PC-9 (cell line): Measurements from ENCODE around the gene GNAQ. TPM values are rescaled to one million over a fixed set of nuclear protein-coding genes. Genes with fewer than 3 reads are reported as not detected.

Experiments used
- BruUV-seq: library from RNA; stranded (reverse); fragments of 400-500 nt; replicated peaks from 2 replicates; lab custom pipeline; 2021; lab: Mats Ljungman, UMichigan
- CTCF ChIA-PET: fragments of 300-600 bp; sonication (Branson Sonifier 250); formaldehyde crosslinking; loops from one replicate; lab custom pipeline; 2022; ENCODE audit warnings: antibody characterized with exemption; lab: Charles Lee
- POLR2A ChIA-PET: fragments of 300-600 bp; sonication (Branson Sonifier 250); formaldehyde crosslinking; loops from one replicate; lab custom pipeline; 2022; ENCODE audit warnings: antibody characterized with exemption; ENCODE audit not compliant: unreplicated experiment; lab: Charles Lee
- DNase-seq, 2 experiments: peaks; one replicate each; pipeline versions ENCODE4 v3.0.0 to v3.0.0-alpha.2; 2015 to 2022; ENCODE audit warnings: mixed read lengths in 1 of 2
- H2AFZ ChIP-seq: fragments of 200-600 bp; sonication (generic); 2 replicates; pipeline ENCODE4 v1.8.1; 2017; ENCODE audit warnings: antibody characterized with exemption
- H3F3A ChIP-seq: fragments of 200-600 bp; sonication (generic); 2 replicates; pipeline ENCODE4 v1.8.1; 2017; ENCODE audit warnings: antibody characterized with exemption, mild to moderate bottlenecking, low read depth; ENCODE audit not compliant: insufficient read depth
- H3K27ac ChIP-seq: fragments of 200-600 bp; sonication (generic); 2 replicates; pipeline ENCODE4 v1.6.1; 2016; ENCODE audit warnings: mixed run types
- H3K27me3 ChIP-seq: fragments of 200-600 bp; sonication (generic); 2 replicates; pipeline ENCODE4 v1.6.1; 2016; ENCODE audit warnings: low read depth, mixed run types; ENCODE audit not compliant: insufficient read depth
- H3K36me3 ChIP-seq: fragments of 200-600 bp; sonication (generic); 2 replicates; pipeline ENCODE4 v1.6.1; 2016; ENCODE audit warnings: low read depth, mixed run types
- H3K4me1 ChIP-seq: fragments of 200-600 bp; sonication (generic); replicated peaks from 2 replicates; pipeline ENCODE4 v1.6.1; 2016; ENCODE audit warnings: mixed run types; ENCODE audit not compliant: insufficient read depth
- H3K4me2 ChIP-seq: fragments of 200-600 bp; sonication (generic); 2 replicates; pipeline ENCODE4 v1.6.1; 2017; ENCODE audit warnings: mixed run types
- H3K4me3 ChIP-seq: fragments of 200-600 bp; sonication (generic); 2 replicates; pipeline ENCODE4 v1.6.1; 2016; ENCODE audit warnings: mixed run types
- H3K79me2 ChIP-seq: fragments of 200-600 bp; sonication (generic); 2 replicates; pipeline ENCODE4 v1.6.1; 2017; ENCODE audit warnings: low read depth, mixed run types
- H3K9me2 ChIP-seq: fragments of 200-600 bp; sonication (generic); 2 replicates; pipeline ENCODE4 v1.8.1; 2017; ENCODE audit warnings: mild to moderate bottlenecking; ENCODE audit not compliant: insufficient read depth
- H3K9me3 ChIP-seq: fragments of 200-600 bp; sonication (generic); 2 replicates; pipeline ENCODE4 v1.8.1; 2016; ENCODE audit warnings: low read depth; ENCODE audit not compliant: insufficient read depth
- H4K20me1 ChIP-seq: fragments of 200-600 bp; sonication (generic); 2 replicates; pipeline ENCODE4 v1.8.1; 2017; ENCODE audit not compliant: insufficient read depth
- CTCF ChIP-seq: fragments of 200-600 bp; sonication (generic); conservative IDR thresholded peaks from 2 replicates; pipeline ENCODE4 v1.6.1; 2017; ENCODE audit warnings: mixed run types, antibody characterized with exemption, mild to moderate bottlenecking, moderate library complexity
- EZH2 ChIP-seq: fragments of 200-600 bp; sonication (generic); IDR thresholded peaks from 2 replicates; pipeline ENCODE4 v1.8.0; 2017; ENCODE audit warnings: antibody characterized with exemption, low read depth
- intact Hi-C: fragments of 100-400 bp; cut with micrococcal nuclease; formaldehyde crosslinking; loops from one replicate; pipeline ENCODE4 v1.10.0; 2022; ENCODE audit not compliant: unreplicated experiment
- total RNA-seq: library from RNA; stranded (reverse); gene quantifications from 2 replicates; pipeline ENCODE4 v1.2.3, GENCODE V29; 2021

Gene GNAQ
- total RNA-seq, 1 experiment from 2014 or later: 51.6 TPM

DNA sequence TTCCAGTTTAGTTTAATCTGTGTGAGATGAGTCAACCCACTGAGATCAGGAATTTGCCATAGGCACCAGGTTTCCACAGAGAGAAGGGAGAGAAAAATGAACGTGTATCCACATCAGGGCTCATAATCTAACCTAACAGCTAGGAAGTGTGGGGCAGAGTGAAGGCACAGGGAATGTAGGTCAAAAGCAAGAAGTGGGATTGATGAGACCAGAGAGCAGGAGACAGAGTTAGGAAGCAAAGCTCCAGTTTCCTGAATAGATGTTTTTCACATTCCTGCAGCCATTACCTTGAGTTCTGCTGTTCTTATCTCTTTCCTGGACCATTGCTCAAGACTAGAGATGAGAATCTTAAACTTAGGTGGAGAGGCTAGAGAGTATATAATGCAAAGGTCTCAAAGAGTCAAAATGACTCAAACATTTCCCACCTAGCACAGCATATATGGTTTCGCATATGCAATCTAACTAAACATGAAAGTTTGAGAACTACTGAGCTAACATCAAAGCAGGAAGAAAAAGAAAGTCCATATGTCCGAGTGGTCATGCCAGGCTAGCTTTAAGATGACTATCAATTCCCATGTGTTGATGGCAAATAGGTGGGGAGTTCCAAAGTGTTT is 41.1 kb upstream of the GNAQ start:
- H3K4me1 ChIP-seq: no peaks in the 10 kb centered on the region
- no peak overlapping the region for H3K27ac ChIP-seq
- ChIA-PET POLR2A (no interaction called here), CTCF (no interaction called here)
- H3F3A ChIP-seq: no peaks in the 10 kb centered on the region
- no peaks in the 10 kb centered on the region for H3K79me2 ChIP-seq
- TF ChIP-seq EZH2: no peak
- no peak for TF ChIP-seq CTCF
- intact Hi-C loops: no loop called here
- H3K36me3 ChIP-seq: no peaks in the 10 kb centered on the region
- H3K4me2 ChIP-seq: no peak overlapping the region
- H3K9me3 ChIP-seq: no peaks in the 10 kb centered on the region
- no TSS peak for BruUV-seq
- no peaks in the 10 kb centered on the region for H4K20me1 ChIP-seq
- no peak overlapping the region for H3K4me3 ChIP-seq
- no peak overlapping the region for H2AFZ ChIP-seq
- H3K9me2 ChIP-seq: no peaks in the 10 kb centered on the region; the same call in 1 of the 2 replicates
- H3K27me3 ChIP-seq: no peaks in the 10 kb centered on the region
- peak in 1 of 2 experiments; percentile 55 for DNase-seq

DNA sequence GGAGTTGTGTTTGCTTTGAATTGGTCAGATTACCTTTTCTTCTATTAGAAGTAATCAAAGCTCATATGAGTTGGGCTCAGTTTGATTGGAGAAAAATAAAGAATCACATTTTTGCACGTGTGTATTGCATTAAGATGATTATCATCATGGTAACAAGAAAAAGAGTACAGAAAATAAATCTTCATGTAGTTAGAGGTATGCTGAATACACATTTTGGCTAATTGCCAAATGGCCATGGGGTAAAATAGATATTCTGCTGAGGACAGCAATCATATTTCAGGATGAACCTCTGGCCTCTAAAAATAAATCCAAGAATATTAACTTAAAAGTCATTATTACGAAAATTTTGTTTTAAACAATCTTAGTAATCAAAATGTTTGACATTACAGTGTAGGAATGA is 38.9 kb upstream of the GNAQ start:
- CTCF ChIA-PET: no interaction called here
- H3K4me2 ChIP-seq: no peak overlapping the region
- no peaks in the 10 kb centered on the region for H3F3A ChIP-seq
- no peak overlapping the region for H3K4me3 ChIP-seq
- no peaks in the 10 kb centered on the region for H3K9me3 ChIP-seq
- H3K4me1 ChIP-seq: no peaks in the 10 kb centered on the region
- H4K20me1 ChIP-seq: no peaks in the 10 kb centered on the region
- TF ChIP-seq CTCF: no peak
- TF ChIP-seq EZH2: no peak
- no TSS peak for BruUV-seq
- intact Hi-C loops: no loop called here
- no peaks in the 10 kb centered on the region; the same call in 1 of the 2 replicates for H3K9me2 ChIP-seq
- no peak for DNase-seq
- POLR2A ChIA-PET: no interaction called here
- no peak overlapping the region for H3K27ac ChIP-seq
- H3K79me2 ChIP-seq: no peaks in the 10 kb centered on the region
- no peaks in the 10 kb centered on the region for H3K27me3 ChIP-seq
- H2AFZ ChIP-seq: no peak overlapping the region
- H3K36me3 ChIP-seq: no peaks in the 10 kb centered on the region

GRCh38 chr9:78064075-78064474 is 32.5 kb upstream of the GNAQ start:
- ChIA-PET POLR2A (no interaction called here), CTCF (no interaction called here)
- no TSS peak for BruUV-seq
- no peaks in the 10 kb centered on the region for H3K27me3 ChIP-seq
- no peak for DNase-seq
- H2AFZ ChIP-seq: no peak overlapping the region
- no peaks in the 10 kb centered on the region for H3F3A ChIP-seq
- H3K4me2 ChIP-seq: no peak overlapping the region
- TF ChIP-seq CTCF (no peak), EZH2 (no peak)
- intact Hi-C loops: no loop called here
- no peak overlapping the region for H3K4me3 ChIP-seq
- H3K36me3 ChIP-seq: no peaks in the 10 kb centered on the region
- H3K27ac ChIP-seq: no peak overlapping the region
- no peaks in the 10 kb centered on the region for H3K9me2 ChIP-seq
- no peaks in the 10 kb centered on the region for H3K4me1 ChIP-seq
- H3K79me2 ChIP-seq: no peaks in the 10 kb centered on the region
- no peaks in the 10 kb centered on the region for H4K20me1 ChIP-seq
- H3K9me3 ChIP-seq: no peaks in the 10 kb centered on the region
